ENCODE results near the gene EFCAB6. TPM values are rescaled to one million over a fixed set of nuclear protein-coding genes. Genes with fewer than 3 reads are reported as not detected.

The EFCAB6 gene
- total and polyA plus RNA-seq, 7 donors = 0.45 to 5.7 (median 1.8) TPM

DNA sequence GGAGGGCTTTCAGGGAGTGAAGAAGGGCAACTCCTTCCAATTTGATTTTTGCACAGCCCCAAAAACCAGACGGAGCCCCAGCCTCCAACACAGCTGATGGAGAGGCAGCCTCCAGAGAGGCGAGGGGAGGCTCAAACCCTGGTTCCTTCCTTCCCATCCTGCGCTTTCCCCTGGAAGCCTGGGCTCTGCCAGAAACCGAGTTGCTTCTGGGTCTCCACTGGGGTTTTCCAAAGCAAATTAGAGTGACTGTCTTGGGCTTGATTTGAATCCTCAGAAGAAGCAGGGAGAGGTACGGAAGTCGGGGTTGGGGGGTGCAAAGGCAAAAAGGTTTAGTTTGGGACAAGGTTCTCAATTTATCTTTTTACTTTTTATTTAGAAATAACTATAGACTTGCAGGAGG is 271.1 kb downstream of the EFCAB6 start:
- H3K4me3 ChIP-seq = no peak overlapping the region
- no peaks in the 10 kb centered on the region for H3K36me3 ChIP-seq
- no peak for TF ChIP-seq POLR2AphosphoS5 (IDR thresholded peaks at IDR 0.05)
- H3K27ac ChIP-seq = no peak overlapping the region
- DNase-seq = no peak
- no peaks in the 10 kb centered on the region for H3K9me3 ChIP-seq
- H3K27me3 ChIP-seq = no peaks in the 10 kb centered on the region
- intact Hi-C loops (cut with DNase I) = no loop called here
- 85 to 89% methylated on average over 6 of the region's 6 CpGs for WGBS, 2 donors
- no peaks in the 10 kb centered on the region for H3K4me1 ChIP-seq

DNA sequence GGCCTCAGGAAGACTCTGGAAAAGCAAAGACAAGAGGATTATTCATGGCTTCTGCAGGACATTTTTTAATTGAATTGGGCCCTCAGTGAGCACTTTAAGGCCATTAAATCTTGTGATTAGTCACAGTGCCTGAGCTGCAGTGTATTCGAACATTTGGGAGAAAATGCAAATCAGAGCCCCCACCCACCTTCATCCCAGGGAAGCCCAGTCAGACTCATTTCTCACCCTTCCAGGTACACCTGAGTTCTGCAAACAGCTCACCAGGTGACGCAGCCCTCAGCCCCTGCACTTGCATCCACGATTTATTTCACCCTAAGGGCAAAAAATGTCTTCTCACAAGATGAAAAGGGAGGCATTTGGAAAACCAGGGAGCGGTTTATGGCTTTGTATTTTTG is 271.6 kb downstream of the EFCAB6 start:
- TF ChIP-seq POLR2A (IDR thresholded peaks at IDR 0.05) (no peak), EP300 (IDR thresholded peaks at IDR 0.05) (no peak), POLR2AphosphoS5 (IDR thresholded peaks at IDR 0.05) (no peak)
- TF ChIP-seq, protein P1, sequence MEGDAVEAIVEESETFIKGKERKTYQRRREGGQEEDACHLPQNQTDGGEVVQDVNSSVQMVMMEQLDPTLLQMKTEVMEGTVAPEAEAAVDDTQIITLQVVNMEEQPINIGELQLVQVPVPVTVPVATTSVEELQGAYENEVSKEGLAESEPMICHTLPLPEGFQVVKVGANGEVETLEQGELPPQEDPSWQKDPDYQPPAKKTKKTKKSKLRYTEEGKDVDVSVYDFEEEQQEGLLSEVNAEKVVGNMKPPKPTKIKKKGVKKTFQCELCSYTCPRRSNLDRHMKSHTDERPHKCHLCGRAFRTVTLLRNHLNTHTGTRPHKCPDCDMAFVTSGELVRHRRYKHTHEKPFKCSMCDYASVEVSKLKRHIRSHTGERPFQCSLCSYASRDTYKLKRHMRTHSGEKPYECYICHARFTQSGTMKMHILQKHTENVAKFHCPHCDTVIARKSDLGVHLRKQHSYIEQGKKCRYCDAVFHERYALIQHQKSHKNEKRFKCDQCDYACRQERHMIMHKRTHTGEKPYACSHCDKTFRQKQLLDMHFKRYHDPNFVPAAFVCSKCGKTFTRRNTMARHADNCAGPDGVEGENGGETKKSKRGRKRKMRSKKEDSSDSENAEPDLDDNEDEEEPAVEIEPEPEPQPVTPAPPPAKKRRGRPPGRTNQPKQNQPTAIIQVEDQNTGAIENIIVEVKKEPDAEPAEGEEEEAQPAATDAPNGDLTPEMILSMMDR (IDR thresholded peaks at IDR 0.05) = no peak
- Histone ChIP-seq H3K4me1 (no peaks in the 10 kb centered on the region), H3K27ac (no peak overlapping the region), H3K36me3 (no peaks in the 10 kb centered on the region), H3K27me3 (no peaks in the 10 kb centered on the region), H3K4me3 (no peak overlapping the region), H3K9me3 (no peaks in the 10 kb centered on the region)
- WGBS, 2 donors = 78 to 80% methylated on average over 4 of the region's 4 CpGs
- DNase-seq = no peak
- intact Hi-C loops (cut with DNase I) = no loop called here

DNA sequence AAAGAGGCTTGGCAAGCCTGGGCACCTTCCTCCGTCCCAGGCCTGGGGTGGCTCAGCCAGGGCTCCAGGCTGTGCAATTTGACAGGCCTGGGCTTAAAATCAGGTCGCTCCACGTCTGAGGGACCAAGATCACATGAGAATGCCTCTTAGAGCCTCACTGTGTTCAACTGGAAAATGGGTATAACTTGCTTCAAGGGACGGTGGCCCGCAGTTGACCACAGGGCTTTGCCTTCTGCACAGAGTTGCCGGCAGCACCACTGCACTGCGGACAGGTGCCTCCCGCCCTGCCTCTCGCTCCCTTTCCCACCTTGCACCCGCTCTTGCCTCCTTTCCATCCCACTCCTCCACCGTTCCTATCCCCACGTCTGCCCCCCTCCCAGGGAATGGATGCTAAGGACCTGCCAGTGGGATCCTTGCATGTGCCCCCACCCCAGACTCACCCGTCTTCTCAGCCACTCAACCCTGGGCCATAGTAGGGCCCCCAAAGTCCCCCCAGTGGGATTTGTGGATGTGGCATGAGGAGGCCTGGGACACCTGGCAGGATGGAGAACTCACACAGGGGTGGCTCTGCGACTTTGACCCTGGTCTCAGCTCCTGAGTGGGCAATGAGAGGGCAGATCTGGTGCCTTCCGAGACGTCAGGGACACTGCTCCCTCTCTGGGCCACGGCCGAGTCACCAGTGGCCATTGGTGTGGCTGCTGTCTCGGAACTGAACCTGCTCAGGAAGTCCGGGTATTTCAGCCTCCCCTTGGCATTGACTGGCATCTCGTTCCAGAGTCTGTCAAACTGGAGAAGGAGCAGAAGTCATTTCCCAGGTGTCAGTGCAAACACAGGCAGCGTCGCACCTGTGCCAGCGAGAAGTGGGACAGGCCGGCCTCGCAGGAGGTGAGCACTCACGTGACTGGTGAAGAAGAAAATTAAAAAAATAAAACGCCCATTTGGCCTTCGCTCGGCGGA is 272.3 kb downstream of the EFCAB6 start:
- Histone ChIP-seq H3K27ac (no peak overlapping the region), H3K27me3 (no peaks in the 10 kb centered on the region), H3K4me3 (no peak overlapping the region), H3K36me3 (no peaks in the 10 kb centered on the region), H3K4me1 (no peaks in the 10 kb centered on the region), H3K9me3 (no peaks in the 10 kb centered on the region)
- 90 to 91% methylated on average over 31 of the region's 31 CpGs for WGBS, 2 donors
- intact Hi-C loops (cut with DNase I) = no loop called here
- DNase-seq = peak; percentile 46
- no peak for TF ChIP-seq EP300 (IDR thresholded peaks at IDR 0.05)

DNA sequence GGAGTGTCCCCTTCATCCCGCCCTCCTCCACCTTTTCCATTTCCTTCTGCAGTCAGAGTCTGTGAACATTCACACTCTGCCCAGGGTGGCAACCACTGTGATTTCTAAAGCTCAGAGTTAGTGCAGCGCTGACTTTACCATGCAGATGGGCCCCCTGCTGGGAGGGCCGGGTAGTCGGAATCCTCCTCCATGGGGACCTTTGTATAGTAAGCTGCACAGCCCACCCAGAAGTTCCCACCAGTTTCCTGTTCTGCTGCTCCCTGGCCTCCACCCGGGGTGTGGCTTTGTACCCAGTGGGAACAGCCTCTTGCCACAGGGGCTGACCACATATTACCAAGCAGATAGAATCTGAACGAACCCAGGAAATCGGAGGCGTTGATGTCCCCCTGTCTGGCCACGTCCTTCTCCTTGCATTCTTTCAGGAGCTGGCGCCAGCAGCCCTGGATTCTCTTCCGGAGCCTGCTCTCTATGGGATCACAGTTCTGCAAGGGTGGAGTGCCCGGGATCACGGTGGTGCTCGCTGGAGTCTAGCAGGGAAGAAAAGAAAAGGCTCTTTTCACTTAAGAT is 275.0 kb downstream of the EFCAB6 start:
- 89 to 92% methylated on average over 14 of the region's 14 CpGs for WGBS, 2 donors
- Histone ChIP-seq H3K4me1 (no peaks in the 10 kb centered on the region), H3K9me3 (no peaks in the 10 kb centered on the region), H3K27me3 (no peaks in the 10 kb centered on the region), H3K27ac (no peak overlapping the region), H3K4me3 (no peak overlapping the region), H3K36me3 (no peaks in the 10 kb centered on the region)
- intact Hi-C loops (cut with DNase I) = no loop called here
- TF ChIP-seq EP300 (IDR thresholded peaks at IDR 0.05) = no peak
- TF ChIP-seq, protein P1 (IDR thresholded peaks at IDR 0.05) = no peak
- no peak for TF ChIP-seq POLR2AphosphoS5 (IDR thresholded peaks at IDR 0.05)
- peak; percentile 57 for DNase-seq

DNA sequence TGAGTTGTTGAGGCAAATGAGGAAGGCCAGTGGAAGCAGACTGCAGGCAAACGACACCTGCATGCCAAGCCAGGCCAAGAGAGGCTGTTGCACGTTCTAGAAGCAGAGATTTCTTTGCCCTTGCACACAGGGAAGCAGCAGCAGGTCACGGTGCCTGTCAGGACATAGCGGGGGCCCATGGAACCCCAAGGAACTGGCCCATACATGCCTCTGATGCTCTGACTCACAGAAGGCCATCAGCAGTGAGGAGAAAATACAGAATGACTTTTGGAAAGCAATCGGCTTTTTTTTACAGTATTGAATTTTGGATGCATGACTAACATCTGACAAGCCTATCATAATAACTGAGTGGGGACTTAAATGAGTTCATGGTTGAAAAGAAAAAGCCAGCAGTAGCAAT is 276.4 kb downstream of the EFCAB6 start:
- DNase-seq = no peak
- Histone ChIP-seq H3K4me1 (no peaks in the 10 kb centered on the region), H3K4me3 (no peak overlapping the region), H3K36me3 (no peaks in the 10 kb centered on the region), H3K27ac (no peak overlapping the region), H3K9me3 (no peaks in the 10 kb centered on the region), H3K27me3 (no peaks in the 10 kb centered on the region)
- TF ChIP-seq, protein P1 (IDR thresholded peaks at IDR 0.05) = no peak
- TF ChIP-seq POLR2AphosphoS5 (IDR thresholded peaks at IDR 0.05) (no peak), POLR2A (IDR thresholded peaks at IDR 0.05) (no peak), EP300 (IDR thresholded peaks at IDR 0.05) (no peak)
- intact Hi-C loops (cut with DNase I) = no loop called here
- WGBS, 2 donors = 77 to 82% methylated on average over 5 of the region's 5 CpGs
